HepG2 (cell line): ENCODE measurements around the gene AVPR2. TPM values are rescaled to one million over a fixed set of nuclear protein-coding genes. Genes with fewer than 3 reads are reported as not detected.
A peak's percentile ranks its signal among the peaks of the same experiment; 100 is the strongest.

ENCODE experiments used
- AKAP8 ChIP-seq: sonication (generic); formaldehyde crosslinking; IDR thresholded peaks from 2 replicates; pipeline ENCODE4 v1.5.1; 2020; ENCODE audit warnings: mild to moderate bottlenecking, missing genetic modification reagents
- BORCS8-MEF2B ChIP-seq: sonication (generic); formaldehyde crosslinking; IDR thresholded peaks from 2 replicates; pipeline ENCODE4 v1.8.0; 2022; ENCODE audit warnings: mild to moderate bottlenecking, missing genetic modification reagents
- CC2D1A ChIP-seq: sonication (generic); formaldehyde crosslinking; IDR thresholded peaks from 2 replicates; pipeline ENCODE4 v1.8.1; 2023; ENCODE audit warnings: mild to moderate bottlenecking, missing genetic modification reagents
- CHCHD3 ChIP-seq: sonication (generic); formaldehyde crosslinking; IDR thresholded peaks from 2 replicates; pipeline ENCODE4 v1.8.0; 2022; ENCODE audit warnings: mild to moderate bottlenecking, missing genetic modification reagents, moderate library complexity
- ETS1 ChIP-seq: sonication (generic); formaldehyde crosslinking; IDR thresholded peaks from 2 replicates; pipeline ENCODE4 v1.4.0; 2020; ENCODE audit warnings: missing genetic modification reagents
- FOSL2 ChIP-seq: sonication (generic); formaldehyde crosslinking; IDR thresholded peaks from 2 replicates; pipeline ENCODE4 v1.4.0; 2020; ENCODE audit warnings: missing genetic modification reagents
- HDAC1 ChIP-seq: sonication (generic); formaldehyde crosslinking; IDR thresholded peaks from 2 replicates; pipeline ENCODE4 v1.5.1; 2020; ENCODE audit warnings: mild to moderate bottlenecking, missing genetic modification reagents
- HOXA3 ChIP-seq: sonication (generic); formaldehyde crosslinking; IDR thresholded peaks from 2 replicates; pipeline ENCODE4 v1.5.0; 2020; ENCODE audit warnings: missing genetic modification reagents
- IKZF1 ChIP-seq: fragments of 450-650 bp; IDR thresholded peaks from 2 replicates; pipeline ENCODE4 v1.7.1; 2016
- NFYB ChIP-seq: sonication (generic); formaldehyde crosslinking; IDR thresholded peaks from 2 replicates; pipeline ENCODE4 v1.4.0; 2020; ENCODE audit warnings: missing genetic modification reagents
- POLR2A ChIP-seq, 2 experiments: IDR thresholded peaks; 2 replicates each; pipeline ENCODE4 v1.6.1; 2011; ENCODE audit warnings: low read depth in 2 of 2, low read length in 2 of 2, mild to moderate bottlenecking in 1 of 2, moderate library complexity in 1 of 2; ENCODE audit not compliant: insufficient read depth in 1 of 2
- RELA ChIP-seq: sonication (generic); formaldehyde crosslinking; IDR thresholded peaks from 2 replicates; pipeline ENCODE4 v1.4.0; 2020; ENCODE audit warnings: missing genetic modification reagents
- SIX4 ChIP-seq: sonication (generic); formaldehyde crosslinking; IDR thresholded peaks from 2 replicates; pipeline ENCODE4 v1.4.0; 2020; ENCODE audit warnings: missing genetic modification reagents
- TFDP2 ChIP-seq: sonication (generic); formaldehyde crosslinking; IDR thresholded peaks from 2 replicates; pipeline ENCODE4 v1.4.0; 2020; ENCODE audit warnings: missing genetic modification reagents
- ZMAT3 ChIP-seq: sonication (generic); formaldehyde crosslinking; conservative IDR thresholded peaks from 2 replicates; pipeline ENCODE4 v1.7.0; 2021; ENCODE audit warnings: missing genetic modification reagents
- ZNF512B ChIP-seq: sonication (generic); formaldehyde crosslinking; IDR thresholded peaks from 2 replicates; pipeline ENCODE4 v1.5.1; 2020; ENCODE audit warnings: missing genetic modification reagents, mild to moderate bottlenecking, borderline replicate concordance
- ZNF678 ChIP-seq: sonication (generic); formaldehyde crosslinking; IDR thresholded peaks from 2 replicates; pipeline ENCODE4 v1.4.0; 2020; ENCODE audit warnings: mild to moderate bottlenecking, missing genetic modification reagents
- polyA plus RNA-seq, 8 experiments: library from polyadenylated mRNA; depleted of rRNA in 3 of 8; stranded (reverse) in 7 of 8; unstranded in 1 of 8; fragments of >200 nt; fragmentation: Illumina TruSeq in 4 of 8; extraction: Trizol in 4 of 8; gene quantifications; 2 replicates each; pipeline versions ENCODE4 v1.2.1 to v1.2.3, GENCODE V29; 2011 to 2016; ENCODE audit warnings: low read depth in 4 of 8, missing spikeins in 1 of 8, mixed read lengths in 1 of 8; ENCODE audit not compliant: insufficient read depth in 1 of 8
- total RNA-seq, 5 experiments: library from RNA; depleted of rRNA; stranded (reverse); fragments of >200 nt; fragmentation: Illumina TruSeq; extraction: Trizol; gene quantifications; 2 replicates each; pipeline ENCODE4 v1.2.3, GENCODE V29; 2016; ENCODE audit warnings: low read depth in 1 of 5
- TF ChIP-seq, protein P1 (sequence below): sonication (generic); formaldehyde crosslinking; IDR thresholded peaks from 2 replicates; pipeline ENCODE4 v1.9.0; 2021; ENCODE audit warnings: missing genetic modification reagents, borderline replicate concordance
- TF ChIP-seq, protein P2 (sequence below): sonication (generic); formaldehyde crosslinking; IDR thresholded peaks from 2 replicates; pipeline ENCODE4 v1.5.0; 2020; ENCODE audit warnings: mild to moderate bottlenecking, missing genetic modification reagents
- TF ChIP-seq, protein P3 (sequence below): sonication (generic); formaldehyde crosslinking; IDR thresholded peaks from 2 replicates; pipeline ENCODE4 v1.5.0; 2020; ENCODE audit warnings: missing genetic modification reagents

Gene AVPR2
- total and polyA plus RNA-seq, 2 of the 13 experiments (the other 11 are each of a cell fraction or from before 2014, with no cell fraction given): not detected

- TF ChIP-seq ZNF512B (CRISPR knock-in tag) (peak; percentile 68; the same call in 1 of the 2 replicates), SIX4 (CRISPR knock-in tag) (peak; percentile 97), CC2D1A (peak; percentile 99), POLR2A (IDR thresholded peaks at IDR 0.05; ENCODE audit: insufficient read depth in 1 of 2, low read depth in 2 of 2, low read length in 2 of 2) (no peak), FOSL2 (CRISPR knock-in tag) (peak; percentile 89), CHCHD3 (CRISPR knock-in tag) (peak; percentile 99), HOXA3 (CRISPR knock-in tag) (peak; percentile 95), IKZF1 (no peak), NFYB (CRISPR knock-in tag) (peak; percentile 72), AKAP8 (CRISPR knock-in tag) (peak; percentile 97), ETS1 (CRISPR knock-in tag) (peak; percentile 100), ZMAT3 (peak; percentile 100), TFDP2 (CRISPR knock-in tag) (peak; percentile 80), RELA (CRISPR knock-in tag) (peak; percentile 99), ZNF678 (CRISPR knock-in tag) (peak; percentile 100), BORCS8-MEF2B (peak; percentile 100), HDAC1 (CRISPR knock-in tag) (peak; percentile 82)
- TF ChIP-seq, protein P1, sequence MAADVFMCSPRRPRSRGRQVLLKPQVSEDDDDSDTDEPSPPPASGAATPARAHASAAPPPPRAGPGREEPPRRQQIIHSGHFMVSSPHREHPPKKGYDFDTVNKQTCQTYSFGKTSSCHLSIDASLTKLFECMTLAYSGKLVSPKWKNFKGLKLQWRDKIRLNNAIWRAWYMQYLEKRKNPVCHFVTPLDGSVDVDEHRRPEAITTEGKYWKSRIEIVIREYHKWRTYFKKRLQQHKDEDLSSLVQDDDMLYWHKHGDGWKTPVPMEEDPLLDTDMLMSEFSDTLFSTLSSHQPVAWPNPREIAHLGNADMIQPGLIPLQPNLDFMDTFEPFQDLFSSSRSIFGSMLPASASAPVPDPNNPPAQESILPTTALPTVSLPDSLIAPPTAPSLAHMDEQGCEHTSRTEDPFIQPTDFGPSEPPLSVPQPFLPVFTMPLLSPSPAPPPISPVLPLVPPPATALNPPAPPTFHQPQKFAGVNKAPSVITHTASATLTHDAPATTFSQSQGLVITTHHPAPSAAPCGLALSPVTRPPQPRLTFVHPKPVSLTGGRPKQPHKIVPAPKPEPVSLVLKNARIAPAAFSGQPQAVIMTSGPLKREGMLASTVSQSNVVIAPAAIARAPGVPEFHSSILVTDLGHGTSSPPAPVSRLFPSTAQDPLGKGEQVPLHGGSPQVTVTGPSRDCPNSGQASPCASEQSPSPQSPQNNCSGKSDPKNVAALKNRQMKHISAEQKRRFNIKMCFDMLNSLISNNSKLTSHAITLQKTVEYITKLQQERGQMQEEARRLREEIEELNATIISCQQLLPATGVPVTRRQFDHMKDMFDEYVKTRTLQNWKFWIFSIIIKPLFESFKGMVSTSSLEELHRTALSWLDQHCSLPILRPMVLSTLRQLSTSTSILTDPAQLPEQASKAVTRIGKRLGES (CRISPR knock-in tag): peak; percentile 99
- TF ChIP-seq, protein P2, sequence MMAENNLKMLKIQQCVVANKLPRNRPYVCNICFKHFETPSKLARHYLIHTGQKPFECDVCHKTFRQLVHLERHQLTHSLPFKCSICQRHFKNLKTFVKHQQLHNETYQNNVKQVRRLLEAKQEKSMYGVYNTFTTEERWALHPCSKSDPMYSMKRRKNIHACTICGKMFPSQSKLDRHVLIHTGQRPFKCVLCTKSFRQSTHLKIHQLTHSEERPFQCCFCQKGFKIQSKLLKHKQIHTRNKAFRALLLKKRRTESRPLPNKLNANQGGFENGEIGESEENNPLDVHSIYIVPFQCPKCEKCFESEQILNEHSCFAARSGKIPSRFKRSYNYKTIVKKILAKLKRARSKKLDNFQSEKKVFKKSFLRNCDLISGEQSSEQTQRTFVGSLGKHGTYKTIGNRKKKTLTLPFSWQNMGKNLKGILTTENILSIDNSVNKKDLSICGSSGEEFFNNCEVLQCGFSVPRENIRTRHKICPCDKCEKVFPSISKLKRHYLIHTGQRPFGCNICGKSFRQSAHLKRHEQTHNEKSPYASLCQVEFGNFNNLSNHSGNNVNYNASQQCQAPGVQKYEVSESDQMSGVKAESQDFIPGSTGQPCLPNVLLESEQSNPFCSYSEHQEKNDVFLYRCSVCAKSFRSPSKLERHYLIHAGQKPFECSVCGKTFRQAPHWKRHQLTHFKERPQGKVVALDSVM (CRISPR knock-in tag): peak; percentile 78
- TF ChIP-seq, protein P3, sequence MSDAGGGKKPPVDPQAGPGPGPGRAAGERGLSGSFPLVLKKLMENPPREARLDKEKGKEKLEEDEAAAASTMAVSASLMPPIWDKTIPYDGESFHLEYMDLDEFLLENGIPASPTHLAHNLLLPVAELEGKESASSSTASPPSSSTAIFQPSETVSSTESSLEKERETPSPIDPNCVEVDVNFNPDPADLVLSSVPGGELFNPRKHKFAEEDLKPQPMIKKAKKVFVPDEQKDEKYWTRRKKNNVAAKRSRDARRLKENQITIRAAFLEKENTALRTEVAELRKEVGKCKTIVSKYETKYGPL (CRISPR knock-in tag): peak; percentile 99
These were observed 28.9 kb upstream of the AVPR2 start (continued) for GRCh38 chrX:153875391-153876111.
